Medulla oblongata (tissue), 1 donor: ENCODE data around the gene PIK3C2B.
"Not testable (repeated sequence)": the region's sequence is repeated elsewhere in the genome, so short reads cannot be mapped to it uniquely, and the experiment has no call there.

ENCODE experiments used
- DNase-seq: peaks from one replicate; pipeline ENCODE4 v3.0.0-alpha.2; 2015; ENCODE audit errors: extremely low spot score

Gene PIK3C2B, protein sequence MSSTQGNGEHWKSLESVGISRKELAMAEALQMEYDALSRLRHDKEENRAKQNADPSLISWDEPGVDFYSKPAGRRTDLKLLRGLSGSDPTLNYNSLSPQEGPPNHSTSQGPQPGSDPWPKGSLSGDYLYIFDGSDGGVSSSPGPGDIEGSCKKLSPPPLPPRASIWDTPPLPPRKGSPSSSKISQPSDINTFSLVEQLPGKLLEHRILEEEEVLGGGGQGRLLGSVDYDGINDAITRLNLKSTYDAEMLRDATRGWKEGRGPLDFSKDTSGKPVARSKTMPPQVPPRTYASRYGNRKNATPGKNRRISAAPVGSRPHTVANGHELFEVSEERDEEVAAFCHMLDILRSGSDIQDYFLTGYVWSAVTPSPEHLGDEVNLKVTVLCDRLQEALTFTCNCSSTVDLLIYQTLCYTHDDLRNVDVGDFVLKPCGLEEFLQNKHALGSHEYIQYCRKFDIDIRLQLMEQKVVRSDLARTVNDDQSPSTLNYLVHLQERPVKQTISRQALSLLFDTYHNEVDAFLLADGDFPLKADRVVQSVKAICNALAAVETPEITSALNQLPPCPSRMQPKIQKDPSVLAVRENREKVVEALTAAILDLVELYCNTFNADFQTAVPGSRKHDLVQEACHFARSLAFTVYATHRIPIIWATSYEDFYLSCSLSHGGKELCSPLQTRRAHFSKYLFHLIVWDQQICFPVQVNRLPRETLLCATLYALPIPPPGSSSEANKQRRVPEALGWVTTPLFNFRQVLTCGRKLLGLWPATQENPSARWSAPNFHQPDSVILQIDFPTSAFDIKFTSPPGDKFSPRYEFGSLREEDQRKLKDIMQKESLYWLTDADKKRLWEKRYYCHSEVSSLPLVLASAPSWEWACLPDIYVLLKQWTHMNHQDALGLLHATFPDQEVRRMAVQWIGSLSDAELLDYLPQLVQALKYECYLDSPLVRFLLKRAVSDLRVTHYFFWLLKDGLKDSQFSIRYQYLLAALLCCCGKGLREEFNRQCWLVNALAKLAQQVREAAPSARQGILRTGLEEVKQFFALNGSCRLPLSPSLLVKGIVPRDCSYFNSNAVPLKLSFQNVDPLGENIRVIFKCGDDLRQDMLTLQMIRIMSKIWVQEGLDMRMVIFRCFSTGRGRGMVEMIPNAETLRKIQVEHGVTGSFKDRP (N-terminal part only)

DNA sequence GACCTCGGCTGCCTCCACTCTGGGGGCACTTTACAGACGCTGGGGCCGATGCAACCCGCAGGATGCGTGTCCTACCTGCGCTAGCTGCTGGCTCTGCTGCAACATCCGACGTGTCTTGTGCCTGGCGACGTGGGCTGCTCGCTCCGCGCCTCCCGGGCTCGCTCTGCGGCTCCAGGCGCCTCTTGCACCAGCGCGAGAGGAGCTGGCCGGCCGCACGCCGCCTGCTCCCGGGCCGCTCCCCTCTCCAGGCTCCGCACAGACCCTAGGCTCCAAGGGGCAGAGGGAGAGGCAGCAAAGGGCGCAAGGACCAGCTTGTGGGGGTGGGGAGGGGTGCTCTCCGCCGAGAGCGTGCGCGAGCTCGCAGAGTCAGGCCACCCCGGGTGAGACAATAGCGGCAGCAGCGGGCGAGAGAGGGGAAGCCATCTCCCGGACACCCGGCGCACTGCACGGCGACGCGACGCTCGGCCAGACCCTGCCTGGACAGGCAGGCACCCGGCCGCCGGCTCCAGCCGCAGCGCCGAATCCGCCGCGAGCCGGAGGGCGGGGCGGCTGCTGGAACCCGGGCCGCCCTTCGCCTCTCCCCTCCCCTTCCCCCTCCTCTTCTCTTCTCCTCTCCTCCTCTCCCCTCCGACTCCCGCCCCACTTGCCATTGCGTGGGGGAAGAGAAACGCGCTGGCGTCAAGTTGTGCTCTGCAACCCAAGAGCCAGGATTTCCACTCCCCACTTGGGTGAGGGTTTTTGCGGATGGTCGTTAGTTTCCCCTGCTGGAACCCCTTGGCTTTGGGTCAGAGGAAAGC is at the start of gene PIK3C2B:
TSS of gene PIK3C2B (minus strand) at position 525 of the 797 bp plus-strand sequence. CDS start 25,003 bp downstream, outside the sequence.
- DNase-seq, result peak; percentile 93

DNA sequence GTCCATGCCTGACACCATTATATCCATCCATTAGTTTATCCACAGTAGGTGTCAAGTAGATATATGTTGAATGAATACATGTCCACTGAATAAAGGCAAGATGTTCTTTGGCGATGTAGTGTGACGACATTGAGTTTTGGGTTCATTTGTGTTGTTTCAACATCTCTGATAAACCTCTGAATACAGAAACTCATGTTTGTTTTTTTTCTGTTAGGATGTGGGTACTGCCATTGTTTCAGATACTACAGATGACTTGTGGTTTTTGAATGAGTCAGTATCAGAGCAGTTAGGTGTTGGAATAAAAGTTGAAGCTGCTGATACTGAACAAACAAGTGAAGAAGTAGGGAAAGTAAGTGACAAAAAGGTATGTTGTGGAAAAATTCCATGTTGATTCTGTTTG is 49.7 kb upstream of the PIK3C2B start:
- no peak for DNase-seq

DNA sequence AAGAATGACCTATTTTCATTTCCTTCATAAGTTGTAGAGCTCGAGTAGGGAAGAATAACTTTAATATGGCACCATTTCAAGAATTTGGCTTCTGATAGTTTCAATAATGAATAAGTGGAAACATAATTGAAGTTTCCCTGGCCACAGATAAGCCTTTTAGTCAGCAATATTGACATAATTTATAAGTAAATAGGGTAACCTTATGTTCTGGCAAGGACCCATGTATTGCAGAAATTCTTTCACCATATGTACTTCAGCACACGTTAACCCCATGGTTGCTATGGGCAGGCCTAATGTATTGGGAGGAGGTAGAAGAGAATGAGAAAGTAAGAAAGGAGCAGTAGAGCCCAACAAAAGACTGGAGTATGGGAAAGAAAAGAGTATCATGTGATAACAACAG is 47.0 kb upstream of the PIK3C2B start:
- no peak for DNase-seq

DNA sequence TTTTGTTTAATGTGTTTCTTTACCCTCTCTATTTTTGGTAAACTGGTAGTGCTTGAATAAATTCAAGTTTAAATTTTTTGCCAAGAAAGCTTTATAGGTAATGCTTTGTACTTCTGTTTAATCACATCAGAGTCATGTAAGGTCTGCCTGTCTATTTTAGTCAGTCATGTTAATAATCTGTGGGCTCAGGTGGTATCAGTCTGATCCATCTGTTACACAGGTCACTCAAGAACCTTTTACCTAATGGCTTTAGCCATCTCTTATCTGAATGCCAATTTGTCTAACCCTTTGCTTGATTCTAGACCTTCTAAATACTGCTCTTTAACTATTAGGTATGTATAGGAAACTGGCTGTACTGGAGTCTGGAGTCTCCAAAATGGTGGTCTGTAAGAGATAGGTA is 38.2 kb upstream of the PIK3C2B start:
- no peak for DNase-seq

DNA sequence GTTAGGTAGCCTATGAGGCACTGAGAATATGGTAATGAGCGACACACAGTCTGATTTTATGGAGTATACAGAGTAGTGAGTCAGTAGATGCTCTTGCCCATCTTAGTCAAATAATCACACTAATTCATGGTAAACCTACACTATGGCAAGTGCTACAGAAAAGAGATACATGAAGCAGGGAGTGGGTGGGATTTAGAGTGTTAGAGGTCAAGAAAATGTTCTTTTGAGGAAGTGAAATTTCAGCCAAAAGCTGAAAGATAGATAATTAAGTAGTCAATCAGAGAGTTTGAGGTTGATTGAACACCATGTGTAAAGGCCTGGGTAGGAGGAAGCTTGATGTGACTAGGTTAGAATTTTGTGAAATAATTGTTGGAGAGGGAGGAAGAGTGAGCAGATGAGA is 36.3 kb upstream of the PIK3C2B start:
- DNase-seq, result no peak

DNA sequence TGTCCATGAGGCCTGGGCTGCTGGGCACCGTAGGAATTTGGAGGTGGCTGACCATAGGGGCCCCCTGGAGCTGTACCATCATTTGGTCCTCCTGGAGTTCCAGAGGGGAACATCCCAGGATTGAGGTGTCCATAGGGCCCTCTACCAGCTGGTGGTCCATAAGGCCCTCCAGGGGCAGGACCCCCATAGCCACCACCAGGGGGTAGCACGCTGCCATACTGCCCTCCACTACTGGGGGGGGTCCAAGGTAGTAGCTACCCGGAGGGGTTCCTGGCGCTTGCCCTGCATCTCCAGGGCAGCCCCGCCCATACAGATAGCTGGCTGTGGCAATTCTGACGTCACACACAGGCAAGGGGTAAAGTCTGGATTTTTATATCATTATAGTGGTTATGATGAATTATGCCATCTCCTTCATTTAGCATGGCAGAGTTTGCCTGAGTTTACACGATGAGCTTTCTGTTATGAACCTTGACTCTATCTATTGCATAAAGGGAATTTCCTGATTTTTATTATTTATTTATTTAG is 34.8 kb upstream of the PIK3C2B start:
- DNase-seq, result no peak

DNA sequence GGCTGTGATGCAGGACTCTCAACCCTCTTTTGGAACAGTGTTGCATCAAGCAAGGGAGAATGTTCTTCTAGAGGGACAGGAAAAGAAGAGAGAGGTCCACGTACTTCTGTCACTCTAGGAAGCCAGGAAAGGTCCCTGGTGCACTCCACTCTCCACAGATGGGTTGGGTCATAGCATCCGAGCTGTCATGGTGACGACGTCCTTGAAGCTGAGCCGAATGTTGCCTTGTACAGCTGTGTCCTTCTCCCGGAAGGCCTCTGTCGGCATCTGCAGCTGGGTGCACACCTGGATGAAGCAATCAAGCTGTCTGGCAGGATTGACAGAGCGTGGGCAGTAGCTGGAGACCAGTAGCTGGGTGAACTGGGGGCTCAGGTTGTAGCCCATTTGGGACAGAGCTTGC is 34.1 kb upstream of the PIK3C2B start:
- no peak for DNase-seq

DNA sequence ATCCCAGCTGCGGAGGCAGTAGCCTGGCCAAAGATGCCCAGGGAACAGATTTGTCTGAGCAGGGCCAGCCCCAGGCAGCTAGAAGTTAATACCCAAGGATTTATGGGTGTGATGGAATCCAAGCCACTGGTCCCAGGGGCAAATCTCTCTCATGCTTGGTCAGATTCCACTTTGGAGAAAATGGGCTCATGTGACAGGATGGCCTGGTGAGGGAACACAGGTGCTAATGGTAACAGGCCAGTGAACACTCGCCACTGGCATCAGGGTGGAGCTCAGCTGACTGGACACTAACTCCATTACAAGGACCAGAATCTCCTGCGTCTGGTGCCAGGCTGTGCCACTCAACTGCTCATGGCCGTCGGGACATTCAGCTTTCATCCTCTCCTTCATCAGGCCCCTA is 33.6 kb upstream of the PIK3C2B start:
- no peak for DNase-seq

DNA sequence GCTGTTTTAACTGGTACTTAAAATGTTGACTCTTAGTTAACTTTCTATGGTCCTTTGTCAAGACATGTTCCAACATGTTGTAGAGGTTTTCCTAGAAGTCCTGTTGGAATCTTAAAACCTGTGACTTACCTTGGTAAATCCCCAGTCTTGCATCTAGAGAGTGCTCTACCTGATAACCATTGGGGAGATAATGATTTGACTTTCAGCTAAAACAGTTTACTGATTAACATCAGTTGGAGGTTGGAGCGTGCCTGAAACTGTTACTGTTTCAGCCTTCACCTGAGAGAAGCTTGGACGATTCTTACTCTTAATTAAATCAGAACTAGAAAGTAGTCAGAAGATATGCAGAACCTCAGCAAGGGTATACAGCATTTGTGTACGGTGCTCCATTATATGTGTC is 30.4 kb upstream of the PIK3C2B start:
- no peak for DNase-seq

DNA sequence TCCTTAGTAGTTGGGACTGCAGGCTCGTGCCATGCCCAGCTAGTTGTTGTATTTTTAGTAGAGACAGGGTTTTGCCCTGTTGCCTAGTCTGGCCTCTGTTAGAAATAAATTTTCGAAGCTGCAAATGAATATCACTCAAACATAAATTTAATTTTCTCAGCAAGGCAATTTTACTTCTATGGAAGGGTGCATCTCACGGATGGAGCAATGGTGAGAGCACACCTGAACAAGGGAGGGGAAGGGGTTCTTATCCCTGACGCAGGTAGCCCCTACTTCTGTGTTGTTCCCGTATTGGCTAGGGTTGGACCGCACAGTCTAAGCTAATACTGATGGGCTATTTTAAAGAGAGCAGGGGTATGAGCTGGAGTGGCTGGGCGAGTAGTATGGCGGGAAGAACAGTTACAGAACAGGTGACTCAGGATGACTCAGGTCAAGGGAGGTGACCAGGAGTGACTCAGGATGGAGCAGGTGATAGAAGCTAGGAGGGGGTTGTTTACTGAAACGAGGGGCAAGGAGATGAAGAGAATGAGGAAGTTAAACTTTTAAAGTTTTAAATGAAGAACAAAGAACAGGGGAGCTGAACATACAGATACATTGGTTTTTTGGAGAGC is 29.1 kb upstream of the PIK3C2B start:
- DNase-seq, result no peak

DNA sequence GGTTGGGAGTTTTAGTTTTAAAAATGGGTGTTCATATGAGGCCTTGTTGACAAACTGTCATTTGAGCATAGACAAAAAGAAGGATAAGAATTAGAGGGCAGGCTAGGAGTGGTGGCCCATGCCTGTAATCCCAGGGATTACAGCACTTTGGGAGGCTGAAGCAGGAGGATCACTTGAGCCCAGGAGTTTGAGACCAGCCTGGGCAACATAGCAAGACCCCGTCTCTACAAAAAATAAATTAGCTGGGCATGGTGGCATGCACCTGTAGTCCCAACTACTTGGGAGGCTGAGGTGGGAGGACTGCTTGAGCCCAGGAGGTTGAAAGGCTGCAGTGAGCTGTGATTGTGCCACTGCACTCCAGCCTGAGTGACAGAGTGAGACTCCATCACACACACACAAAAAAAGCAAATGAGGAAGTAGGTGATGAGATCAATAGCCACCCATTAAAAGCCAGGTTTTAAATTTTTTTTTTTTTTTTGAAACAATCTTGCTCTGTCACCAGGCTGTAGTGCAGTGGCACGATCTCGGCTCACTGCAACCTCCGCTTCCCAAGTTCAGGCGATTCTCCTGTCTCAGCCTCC is 27.4 kb upstream of the PIK3C2B start:
- not testable (repeated sequence) for DNase-seq

DNA sequence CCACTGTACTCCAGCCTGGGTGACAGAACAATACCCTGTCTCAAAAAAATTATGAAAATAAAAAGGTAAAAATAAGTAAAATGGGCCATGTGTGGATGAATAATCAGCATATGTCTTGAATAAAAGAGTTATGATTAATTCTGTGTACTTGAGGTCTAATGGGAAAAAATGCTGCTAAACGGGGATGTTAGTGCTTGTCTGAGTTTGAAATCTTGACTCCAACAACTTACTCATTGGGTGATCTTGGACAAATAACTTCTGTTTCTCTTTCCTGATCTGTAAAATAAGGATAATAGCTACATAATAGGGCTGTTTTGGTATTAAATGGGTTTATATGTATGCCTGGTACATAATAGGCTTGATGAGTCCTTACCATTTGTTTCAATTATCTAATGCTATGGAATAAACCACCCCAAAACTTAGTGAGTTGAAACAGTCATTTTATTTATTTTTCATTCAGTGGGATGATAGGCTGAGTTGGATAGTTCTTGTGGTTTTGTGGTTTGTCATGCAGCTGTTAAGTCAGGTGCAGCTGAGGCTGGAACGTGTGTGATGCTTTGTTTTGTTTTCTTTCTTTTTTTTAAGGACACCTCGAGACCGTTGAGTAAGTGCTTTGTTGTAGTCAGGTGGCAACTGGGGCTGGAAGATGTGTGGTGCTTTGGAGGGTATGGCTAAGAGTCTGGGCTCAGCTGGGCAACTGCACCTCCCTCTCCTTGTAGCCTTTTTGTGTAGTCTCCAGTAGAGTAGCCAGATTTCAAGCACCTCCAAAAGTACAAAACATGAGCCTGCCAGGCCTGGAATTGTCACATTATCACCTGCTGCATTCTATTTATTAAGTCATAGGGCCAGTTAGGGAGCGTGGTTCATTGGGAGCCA is 26.5 kb upstream of the PIK3C2B start:
- no peak for DNase-seq

DNA sequence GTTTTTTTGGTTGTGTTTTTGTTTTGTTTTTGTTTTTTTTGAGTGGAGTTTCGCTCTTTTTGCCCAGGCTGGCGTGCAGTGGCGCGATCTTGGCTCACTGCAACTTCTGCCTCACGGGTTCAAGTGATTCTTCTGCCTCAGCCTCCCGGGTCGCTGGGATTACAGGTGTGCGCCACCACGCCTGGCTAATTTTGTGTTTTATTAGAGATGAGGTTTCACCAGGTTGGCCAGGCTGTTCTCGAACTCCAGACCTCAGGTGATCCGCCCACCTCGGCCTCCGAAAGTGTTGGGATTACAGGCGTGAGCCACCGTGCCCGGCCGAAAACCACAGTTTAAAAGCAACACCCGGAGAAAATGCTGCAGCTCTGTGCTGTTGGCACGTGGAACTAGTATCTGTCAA is 22.8 kb upstream of the PIK3C2B start:
- not testable (repeated sequence) for DNase-seq

DNA sequence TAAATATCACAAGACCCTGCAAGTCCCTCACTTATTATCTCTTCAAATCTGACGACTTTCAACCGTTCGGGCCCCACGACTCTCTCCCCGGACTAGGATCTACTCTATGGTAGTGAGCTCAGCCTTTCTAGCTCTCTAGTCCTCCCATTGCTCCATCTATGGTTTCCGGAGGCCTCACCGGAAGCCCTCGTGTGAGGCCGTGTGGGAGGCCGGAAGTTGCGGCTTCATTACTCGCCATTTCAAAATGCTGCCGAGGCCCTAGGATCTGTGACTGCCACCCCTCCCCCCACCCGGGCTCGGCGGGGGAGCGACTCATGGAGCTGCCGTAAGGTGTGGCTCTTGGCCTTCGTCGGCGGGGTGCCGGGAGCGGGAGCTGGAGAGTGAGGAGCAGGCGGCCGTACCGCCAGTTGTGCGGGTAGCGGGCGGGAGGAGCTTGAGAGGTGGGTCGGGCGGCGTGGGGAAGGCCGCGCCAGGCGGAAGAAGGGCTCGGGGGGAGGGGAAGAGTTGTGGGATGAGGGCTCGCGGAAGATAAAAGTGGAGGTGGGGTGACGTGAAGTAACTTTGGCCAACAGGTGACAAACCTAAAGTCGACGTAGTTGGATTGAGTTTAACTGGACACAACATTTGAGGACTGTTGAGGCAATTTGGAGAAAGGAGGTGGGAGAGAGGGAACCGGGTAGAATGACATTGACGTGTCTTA is 21.7 kb upstream of the PIK3C2B start, which contains the start of gene MDM4:
TSS of gene MDM4 (plus strand) at position 227 of the 700 bp plus-strand sequence. CDS start 9,113 bp downstream, outside the sequence.
- peak; percentile 97 for DNase-seq

DNA sequence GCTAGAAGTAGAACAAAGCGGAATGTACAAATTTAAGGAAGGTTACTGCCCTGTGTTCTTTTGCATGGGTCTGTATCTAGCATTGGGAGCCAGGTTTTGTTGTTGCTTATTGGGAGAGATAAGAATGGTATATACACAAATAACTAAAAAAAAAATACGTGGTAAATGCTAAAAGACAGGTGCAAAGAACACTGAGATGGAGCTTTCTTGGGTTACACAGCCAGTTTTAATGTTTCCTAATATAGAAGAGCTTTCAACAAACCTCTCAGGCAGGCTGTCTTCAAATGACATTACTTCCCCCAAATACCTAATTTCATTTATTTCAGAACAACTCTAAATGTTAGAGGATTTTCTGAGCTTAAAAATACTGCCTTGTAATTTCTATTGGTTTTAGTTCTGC is 20.2 kb upstream of the PIK3C2B start:
- no peak for DNase-seq

DNA sequence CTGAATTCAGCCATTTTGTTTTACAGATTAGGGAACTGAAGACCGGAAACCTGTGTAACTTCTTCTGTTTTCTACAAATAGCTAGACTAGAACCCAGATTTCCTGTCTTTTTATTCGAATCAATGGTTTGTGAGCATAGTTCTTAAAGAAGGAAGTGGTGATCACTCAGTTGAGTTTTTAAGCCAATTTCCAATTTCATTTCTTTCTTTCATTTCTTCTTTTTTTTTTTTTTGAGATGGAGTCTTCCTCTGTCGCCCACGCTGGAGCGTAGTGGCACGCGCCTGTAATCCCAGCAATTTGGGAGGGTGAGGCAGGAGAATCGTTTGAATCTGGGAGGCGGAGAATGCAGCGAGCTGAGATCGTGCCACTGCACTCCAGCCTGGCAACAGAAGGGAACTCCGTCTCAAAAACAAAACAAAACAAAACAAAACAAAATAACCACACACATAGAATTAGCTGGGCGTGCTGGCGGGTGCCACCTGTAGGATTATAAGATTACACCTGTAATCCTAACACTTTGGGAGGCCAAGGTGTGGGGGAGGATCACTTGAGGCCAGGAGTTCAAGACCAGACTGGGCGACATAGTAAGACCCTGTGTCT is 18.6 kb upstream of the PIK3C2B start:
- peak; percentile 77 for DNase-seq

DNA sequence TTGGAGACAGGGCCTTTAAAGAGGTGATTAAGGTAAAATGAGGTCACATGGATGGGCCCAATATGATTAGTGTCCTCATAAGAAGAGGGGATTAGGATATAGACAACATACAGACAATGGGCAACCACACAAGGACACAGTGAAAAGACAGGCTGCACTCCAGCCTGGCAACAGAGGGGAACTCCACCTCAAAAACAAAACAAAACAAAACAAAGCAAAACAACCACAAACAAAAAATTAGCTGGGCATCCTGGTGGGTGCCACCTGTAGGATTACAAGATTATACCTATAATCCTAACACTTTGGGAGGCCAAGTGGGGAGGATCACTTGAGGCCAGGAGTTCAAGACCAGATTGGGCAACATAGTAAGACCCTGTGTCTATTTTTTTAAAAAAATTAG is 16.8 kb upstream of the PIK3C2B start:
- no peak for DNase-seq

DNA sequence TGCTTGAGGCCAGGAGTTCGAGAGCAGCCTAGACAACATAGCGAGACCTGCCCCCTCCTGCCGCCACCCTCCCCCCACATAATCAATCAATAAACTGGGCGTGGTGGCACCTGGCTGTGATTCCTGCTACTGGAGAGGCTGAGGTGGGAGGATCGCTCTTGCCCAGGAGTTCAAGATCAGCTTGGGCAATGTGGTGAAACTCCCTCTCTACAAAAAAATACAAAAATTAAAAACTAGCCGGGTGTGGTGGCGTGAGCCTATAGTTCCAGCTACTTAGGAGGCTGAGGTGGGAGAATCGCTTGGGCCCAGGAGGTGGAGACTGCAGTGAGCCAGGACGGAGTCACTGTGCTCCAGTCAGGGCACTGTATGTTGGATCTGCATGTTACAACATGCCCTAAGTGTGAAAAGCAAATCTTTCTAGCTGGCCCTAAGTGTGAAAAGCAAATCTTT is 14.6 kb upstream of the PIK3C2B start:
- no peak for DNase-seq
